Measurements from ENCODE around the gene SLC12A7. TPM values are rescaled to one million over a fixed set of nuclear protein-coding genes. Genes with fewer than 3 reads are reported as not detected.
A peak's percentile ranks its signal among the peaks of the same experiment; 100 is the strongest.
"Not testable (repeated sequence)": the region's sequence is repeated elsewhere in the genome, so short reads cannot be mapped to it uniquely, and the experiment has no call there.

SLC12A7 gene
- total RNA-seq, 1 donor from 2014 or later = 101 TPM

GRCh38 chr5:1001406-1002270 lies 110.2 kb downstream of the SLC12A7 start:
- Histone ChIP-seq H3K4me1 (peaks cover 0 to 5% of the 10 kb centered on the region in 2 donors), H3K27me3 (no peaks in the 10 kb centered on the region), H3K4me3 (no peak overlapping the region), H3K36me3 (no peaks in the 10 kb centered on the region), H3K9me3 (no peaks in the 10 kb centered on the region), H3K27ac (no peak overlapping the region)
- intact Hi-C loops (cut with DNase I) = no loop called here
- peak; percentile 5 to 58 for DNase-seq (ENCODE audit: low spot score in 2 of 2)
- no peak for TF ChIP-seq CTCF (IDR thresholded peaks at IDR 0.05)

- H3K27me3 ChIP-seq; H3K27ac ChIP-seq; H3K36me3 ChIP-seq; H3K4me3 ChIP-seq; H3K9me3 ChIP-seq; intact Hi-C loops (cut with DNase I); H3K4me1 ChIP-seq: not testable (repeated sequence)
- peak in 1 of 2 donors; percentile 51 for DNase-seq (ENCODE audit: low spot score in 2 of 2)
Observed at GRCh38 chr5:1000831-1001230, 111.0 kb downstream of the SLC12A7 start.

Other genes starting within 250 kb of the SLC12A7 start
- 13.6 TPM for gene BRD9, start 219.3 kb downstream of the SLC12A7 start, total RNA-seq
- not detected for gene TRIP13, start 219.2 kb downstream of the SLC12A7 start, total RNA-seq
- gene NKD2, start 103.3 kb downstream of the SLC12A7 start, total RNA-seq = 6.5 TPM
- gene SLC6A19, start 89.5 kb upstream of the SLC12A7 start, total RNA-seq = not detected
- gene SLC6A18, start 113.3 kb upstream of the SLC12A7 start, total RNA-seq = not detected
- gene TERT, start 183.0 kb upstream of the SLC12A7 start, total RNA-seq = not detected
- gene CLPTM1L, start 233.0 kb upstream of the SLC12A7 start, total RNA-seq = 23.6 TPM

Measured in ascending aorta (tissue), 2 donors.